Right atrium auricular region (tissue), 2 donors: ENCODE data around the gene INPP5A. TPM values are rescaled to one million over a fixed set of nuclear protein-coding genes. Genes with fewer than 3 reads are reported as not detected.

Source experiments
- DNase-seq: peaks from one replicate; pipeline ENCODE4 v3.0.0-alpha.2; 2019; ENCODE audit warnings: low spot score
- H3K27ac ChIP-seq, 2 donors: fragments of 200-600 bp; sonication (generic); 1 replicate in 1 of 2; 2 replicates in 1 of 2; pipeline ENCODE4 v1.5.1; 2016 to 2019
- H3K27me3 ChIP-seq, 2 donors: fragments of 200-600 bp; sonication (generic); one replicate each; pipeline versions ENCODE4 v1.5.1 to v1.6.0; 2017 to 2019
- H3K36me3 ChIP-seq: fragments of 200-600 bp; sonication (generic); one replicate; pipeline ENCODE4 v1.5.1; 2016
- H3K4me1 ChIP-seq, 2 donors: fragments of 200-600 bp; sonication (generic); one replicate each; pipeline versions ENCODE4 v1.5.1 to v1.6.0; 2017 to 2019
- H3K4me3 ChIP-seq, 2 donors: fragments of 200-600 bp; sonication (generic); 1 replicate in 1 of 2; 2 replicates in 1 of 2; pipeline ENCODE4 v1.5.1; 2017 to 2019; ENCODE audit warnings: mild to moderate bottlenecking in 1 of 2, moderate library complexity in 1 of 2
- H3K9me3 ChIP-seq, 2 donors: fragments of 200-600 bp; sonication (generic); one replicate each; pipeline ENCODE4 v1.5.1; 2019
- total RNA-seq, 2 donors: library from RNA; depleted of rRNA; stranded (reverse); fragments of >200 nt; gene quantifications; one replicate each; pipeline ENCODE4 v1.1.0, GENCODE V29; 2016
- TF ChIP-seq, protein P1 (sequence below), 2 donors: fragments of 200-600 bp; sonication (generic); IDR thresholded peaks; one replicate each; pipeline ENCODE4 v1.5.1; 2019; ENCODE audit warnings: antibody characterized with exemption in 2 of 2

Gene INPP5A
- total RNA-seq, 2 donors from 2014 or later: 116 to 143 TPM

DNA sequence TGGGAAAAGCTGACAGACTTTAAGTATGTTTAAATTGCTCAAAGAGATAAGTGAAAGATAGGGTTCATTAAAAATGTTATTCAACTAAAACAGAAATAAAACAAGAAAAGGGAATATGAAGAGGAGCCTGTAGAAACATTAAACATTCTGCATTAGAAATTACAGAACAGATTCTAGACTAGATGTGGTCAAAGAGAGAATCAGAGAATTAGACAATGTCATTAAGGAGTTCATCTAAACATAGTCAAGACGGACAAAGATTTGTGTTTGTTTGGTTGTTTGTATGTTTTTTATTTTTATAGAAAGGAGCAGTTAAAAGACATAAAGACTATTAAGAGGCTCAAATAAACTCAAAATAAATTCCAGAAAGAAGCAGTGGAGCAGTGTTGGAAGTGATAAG, 168.4 kb downstream of the INPP5A start:
- TF ChIP-seq, protein P1, sequence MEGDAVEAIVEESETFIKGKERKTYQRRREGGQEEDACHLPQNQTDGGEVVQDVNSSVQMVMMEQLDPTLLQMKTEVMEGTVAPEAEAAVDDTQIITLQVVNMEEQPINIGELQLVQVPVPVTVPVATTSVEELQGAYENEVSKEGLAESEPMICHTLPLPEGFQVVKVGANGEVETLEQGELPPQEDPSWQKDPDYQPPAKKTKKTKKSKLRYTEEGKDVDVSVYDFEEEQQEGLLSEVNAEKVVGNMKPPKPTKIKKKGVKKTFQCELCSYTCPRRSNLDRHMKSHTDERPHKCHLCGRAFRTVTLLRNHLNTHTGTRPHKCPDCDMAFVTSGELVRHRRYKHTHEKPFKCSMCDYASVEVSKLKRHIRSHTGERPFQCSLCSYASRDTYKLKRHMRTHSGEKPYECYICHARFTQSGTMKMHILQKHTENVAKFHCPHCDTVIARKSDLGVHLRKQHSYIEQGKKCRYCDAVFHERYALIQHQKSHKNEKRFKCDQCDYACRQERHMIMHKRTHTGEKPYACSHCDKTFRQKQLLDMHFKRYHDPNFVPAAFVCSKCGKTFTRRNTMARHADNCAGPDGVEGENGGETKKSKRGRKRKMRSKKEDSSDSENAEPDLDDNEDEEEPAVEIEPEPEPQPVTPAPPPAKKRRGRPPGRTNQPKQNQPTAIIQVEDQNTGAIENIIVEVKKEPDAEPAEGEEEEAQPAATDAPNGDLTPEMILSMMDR (IDR thresholded peaks at IDR 0.05): no peak
- no peak for DNase-seq
- Histone ChIP-seq H3K9me3 (peaks cover 0 to 15% of the 10 kb centered on the region in 2 donors), H3K27me3 (no peaks in the 10 kb centered on the region), H3K4me3 (no peak overlapping the region), H3K36me3 (peaks cover 19% of the 10 kb centered on the region), H3K27ac (no peak overlapping the region), H3K4me1 (no peaks in the 10 kb centered on the region)

DNA sequence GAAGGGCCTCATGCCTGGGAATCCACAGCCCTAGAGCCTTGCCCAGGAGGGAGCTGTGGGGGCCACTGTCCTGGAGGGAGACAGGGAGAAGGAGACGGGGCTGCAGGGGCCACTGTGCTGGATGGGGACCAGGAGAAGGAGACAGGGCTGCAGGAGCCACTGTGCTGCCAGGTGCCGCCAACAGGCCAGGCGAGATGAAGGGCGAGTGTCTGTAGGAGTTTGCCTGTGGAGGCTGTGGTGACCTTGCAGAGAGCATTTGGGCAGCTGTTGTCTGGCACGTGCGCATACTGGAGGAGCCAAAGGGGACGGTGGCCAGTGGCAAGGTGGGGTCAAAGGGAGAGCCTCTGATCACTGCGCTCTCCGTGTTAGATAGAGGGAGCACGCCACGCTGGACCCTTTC, 169.1 kb downstream of the INPP5A start:
- Histone ChIP-seq H3K4me3 (no peak overlapping the region), H3K27me3 (no peaks in the 10 kb centered on the region), H3K27ac (no peak overlapping the region), H3K4me1 (no peaks in the 10 kb centered on the region), H3K36me3 (peaks cover 27% of the 10 kb centered on the region), H3K9me3 (peaks cover 0 to 15% of the 10 kb centered on the region in 2 donors)
- DNase-seq: no peak
- TF ChIP-seq, protein P1 (IDR thresholded peaks at IDR 0.05): no peak

DNA sequence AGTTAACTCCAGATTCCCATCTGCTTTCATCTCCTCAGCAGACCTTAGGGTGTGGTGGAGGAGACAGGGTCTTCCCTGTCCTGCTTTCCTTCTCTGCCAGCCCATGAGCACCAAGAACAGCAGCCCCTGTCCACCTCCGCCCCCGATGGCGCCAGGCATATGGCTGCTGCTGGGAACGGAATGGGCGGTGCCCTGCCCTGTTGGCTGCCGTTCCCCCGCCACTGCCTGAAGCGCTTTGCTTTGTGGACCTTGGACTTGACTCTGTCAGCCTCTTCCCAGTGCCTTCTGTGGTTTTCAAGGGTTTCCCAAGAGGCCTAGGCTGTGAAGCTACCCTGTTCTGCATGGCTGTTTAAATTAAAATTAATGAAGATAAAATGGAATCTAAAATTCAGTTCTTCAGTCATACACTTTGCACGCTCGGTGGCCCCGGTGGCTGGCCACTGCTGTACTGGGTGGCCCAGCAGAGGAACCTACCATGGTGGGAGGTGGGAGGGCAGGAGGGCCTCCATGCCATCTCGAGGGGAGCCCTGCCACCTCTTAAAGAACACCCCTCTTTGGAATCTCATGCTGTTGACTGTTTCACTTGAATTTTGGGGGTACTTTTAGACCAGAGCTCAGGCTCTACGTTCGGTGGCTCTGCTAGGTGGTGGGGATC, 169.7 kb downstream of the INPP5A start:
- no peaks in the 10 kb centered on the region for H3K27me3 ChIP-seq
- no peaks in the 10 kb centered on the region for H3K4me1 ChIP-seq
- H3K27ac ChIP-seq: no peak overlapping the region
- H3K36me3 ChIP-seq: peaks cover 30% of the 10 kb centered on the region
- TF ChIP-seq, protein P1 (IDR thresholded peaks at IDR 0.05): no peak
- H3K9me3 ChIP-seq: peaks cover 0 to 15% of the 10 kb centered on the region in 2 donors
- DNase-seq: no peak
- H3K4me3 ChIP-seq: no peak overlapping the region

DNA sequence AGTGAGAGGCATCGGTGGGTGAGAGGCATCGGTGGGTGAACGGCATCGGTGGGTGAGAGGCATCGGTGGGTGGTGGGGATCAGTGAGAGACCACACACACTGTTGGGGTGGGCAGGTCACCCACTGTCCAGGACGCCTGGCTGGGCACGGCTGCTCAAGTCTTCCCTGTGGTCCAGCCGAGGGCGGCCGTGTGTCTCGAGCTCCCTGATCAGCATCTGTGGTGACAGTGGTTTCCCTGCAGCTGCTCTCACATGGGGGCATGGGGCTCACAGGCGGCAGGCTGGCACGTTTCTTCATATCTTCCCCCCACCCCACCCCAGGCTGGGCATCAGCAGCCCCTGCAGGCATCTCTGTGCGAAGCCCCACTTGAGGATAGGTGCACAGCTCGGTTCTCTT, 170.2 kb downstream of the INPP5A start:
- Histone ChIP-seq H3K4me1 (no peaks in the 10 kb centered on the region), H3K9me3 (peaks cover 0 to 15% of the 10 kb centered on the region in 2 donors), H3K27me3 (no peaks in the 10 kb centered on the region), H3K4me3 (no peak overlapping the region), H3K27ac (no peak overlapping the region), H3K36me3 (peaks cover 30% of the 10 kb centered on the region)
- TF ChIP-seq, protein P1 (IDR thresholded peaks at IDR 0.05): no peak
- no peak for DNase-seq

DNA sequence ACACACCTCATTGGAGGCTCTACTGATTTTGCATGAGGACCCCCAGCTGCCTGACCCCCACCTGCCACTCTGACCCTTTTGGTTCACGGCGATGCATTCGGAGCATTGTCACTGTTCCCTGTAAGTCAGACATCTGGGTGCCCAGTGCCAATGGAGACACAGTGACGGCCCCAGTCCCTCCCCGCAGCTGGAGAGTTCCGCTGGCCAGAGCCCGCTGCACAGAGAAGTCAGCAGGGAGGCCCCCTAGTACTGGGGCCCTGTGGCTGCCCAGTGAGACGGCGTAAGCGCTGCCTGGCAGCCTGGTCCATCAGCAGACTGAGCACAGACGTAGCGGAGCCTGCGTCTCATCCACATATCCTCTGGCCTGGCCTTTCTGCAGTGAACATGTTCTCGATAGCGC, 170.9 kb downstream of the INPP5A start:
- TF ChIP-seq, protein P1 (IDR thresholded peaks at IDR 0.05): no peak
- Histone ChIP-seq H3K36me3 (peaks cover 30% of the 10 kb centered on the region), H3K27me3 (no peaks in the 10 kb centered on the region), H3K4me1 (no peaks in the 10 kb centered on the region), H3K9me3 (peaks cover 0 to 15% of the 10 kb centered on the region in 2 donors), H3K4me3 (no peak overlapping the region), H3K27ac (no peak overlapping the region)
- DNase-seq: no peak

DNA sequence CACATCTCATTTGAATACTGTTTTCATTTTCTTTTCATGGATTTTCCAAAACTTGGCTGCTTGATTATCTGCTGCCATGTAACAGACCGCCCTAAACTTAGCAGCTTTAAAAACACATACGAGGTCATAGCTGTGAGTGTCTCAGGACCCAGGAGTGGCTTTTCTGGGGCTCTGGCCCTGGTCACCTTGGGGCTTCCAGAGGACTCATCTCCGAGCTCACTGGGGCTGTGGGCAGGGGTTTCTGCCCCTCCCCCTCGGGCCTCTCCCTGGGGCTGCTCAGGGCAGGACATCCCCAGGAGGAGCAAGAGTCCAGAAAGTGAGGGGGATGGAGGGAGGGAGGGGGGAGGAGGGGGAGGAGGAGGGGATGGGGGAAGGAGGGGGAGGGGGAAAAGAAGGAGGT, 171.3 kb downstream of the INPP5A start:
- TF ChIP-seq, protein P1 (IDR thresholded peaks at IDR 0.05): no peak
- DNase-seq: no peak
- no peaks in the 10 kb centered on the region for H3K27me3 ChIP-seq
- no peak overlapping the region for H3K27ac ChIP-seq
- H3K9me3 ChIP-seq: peaks cover 0 to 15% of the 10 kb centered on the region in 2 donors
- H3K4me1 ChIP-seq: no peaks in the 10 kb centered on the region
- no peak overlapping the region for H3K4me3 ChIP-seq
- peaks cover 30% of the 10 kb centered on the region for H3K36me3 ChIP-seq
